Activated CD4-positive, alpha-beta T cell treated with anti-CD3 and anti-CD28 coated beads for 4 hours (primary cell): ENCODE measurements around the gene EPB42.
A peak's percentile ranks its signal among the peaks of the same experiment; 100 is the strongest.

ENCODE experiments used
- DNase-seq, 2 donors: peaks; one replicate each; pipeline ENCODE4 v3.0.0-alpha.2; 2020

The EPB42 gene

GRCh38 chr15:43220991-43221403 is at the start of gene EPB42:
EPB42 (minus strand) TSS chr15:43221018; CDS start chr15:43220825, 193 bp downstream.
- DNase-seq, result no peak

GRCh38 chr15:43270113-43270665 is 49.4 kb upstream of the EPB42 start:
- DNase-seq, result no peak

- no peak for DNase-seq
Observed at GRCh38 chr15:43268111-43269105, 47.6 kb upstream of the EPB42 start.

GRCh38 chr15:43267439-43267838 is 46.6 kb upstream of the EPB42 start:
- no peak for DNase-seq

- DNase-seq, result no peak
Observed at GRCh38 chr15:43266834-43267233, 46.0 kb upstream of the EPB42 start, which contains the start of gene TGM5. TGM5 (minus strand) TSS chr15:43266928; CDS start chr15:43266849, 79 bp downstream.

GRCh38 chr15:43266386-43266785 is 45.6 kb upstream of the EPB42 start:
- no peak for DNase-seq

- no peak for DNase-seq
Observed at GRCh38 chr15:43260011-43260615, 39.3 kb upstream of the EPB42 start.

- DNase-seq, result no peak
Observed at GRCh38 chr15:43258781-43259180, 38.0 kb upstream of the EPB42 start.

GRCh38 chr15:43256341-43256740 is 35.5 kb upstream of the EPB42 start:
- DNase-seq, result no peak

- no peak for DNase-seq
Observed at GRCh38 chr15:43255376-43255775, 34.6 kb upstream of the EPB42 start.

GRCh38 chr15:43253431-43254403 is 32.9 kb upstream of the EPB42 start:
- peak in 1 of 2 donors; percentile 21 for DNase-seq

GRCh38 chr15:43251871-43252250 is 31.0 kb upstream of the EPB42 start:
- DNase-seq, result no peak

GRCh38 chr15:43251185-43251870 is 30.5 kb upstream of the EPB42 start:
- no peak for DNase-seq

- DNase-seq, result no peak
Observed at GRCh38 chr15:43250785-43251184, 30.0 kb upstream of the EPB42 start.

- no peak for DNase-seq
Observed at GRCh38 chr15:43249699-43250203, 28.9 kb upstream of the EPB42 start.

GRCh38 chr15:43249236-43249635 is 28.4 kb upstream of the EPB42 start:
- no peak for DNase-seq

- DNase-seq, result no peak
Observed at GRCh38 chr15:43246261-43246774, 25.5 kb upstream of the EPB42 start.

- no peak for DNase-seq
Observed at GRCh38 chr15:43244092-43244491, 23.3 kb upstream of the EPB42 start.

- no peak for DNase-seq
Observed at GRCh38 chr15:43243020-43243645, 22.3 kb upstream of the EPB42 start.

GRCh38 chr15:43242616-43243015 is 21.8 kb upstream of the EPB42 start:
- no peak for DNase-seq

GRCh38 chr15:43241100-43241499 is 20.3 kb upstream of the EPB42 start:
- DNase-seq, result no peak
